RWPE1 (cell line): ENCODE results near the gene HDAC4.

Experiments
- CTCF ChIA-PET: fragments of 350-600 bp; sonication (Branson Sonifier 250); formaldehyde crosslinking; extraction: SDS; loops from one replicate; lab custom pipeline; 2021; lab: Yijun Ruan, JAX
- POLR2A ChIA-PET: fragments of 400-600 bp; formaldehyde crosslinking; extraction: SDS; loops from one replicate; lab custom pipeline; 2020; ENCODE audit warnings: antibody characterized with exemption; ENCODE audit not compliant: low non-redundant PET; lab: Yijun Ruan, JAX
- DNase-seq: peaks from one replicate; pipeline ENCODE4 v3.0.0; 2012; ENCODE audit warnings: low spot score
- H3K27ac ChIP-seq: fragments of 450-650 bp; 2 replicates; pipeline ENCODE4 v1.5.1; 2017
- TF ChIP-seq, protein P1 (sequence below): fragments of 450-650 bp; conservative IDR thresholded peaks from 2 replicates; pipeline ENCODE4 v1.5.1; 2017; ENCODE audit warnings: low read depth, mild to moderate bottlenecking

HDAC4 gene

DNA sequence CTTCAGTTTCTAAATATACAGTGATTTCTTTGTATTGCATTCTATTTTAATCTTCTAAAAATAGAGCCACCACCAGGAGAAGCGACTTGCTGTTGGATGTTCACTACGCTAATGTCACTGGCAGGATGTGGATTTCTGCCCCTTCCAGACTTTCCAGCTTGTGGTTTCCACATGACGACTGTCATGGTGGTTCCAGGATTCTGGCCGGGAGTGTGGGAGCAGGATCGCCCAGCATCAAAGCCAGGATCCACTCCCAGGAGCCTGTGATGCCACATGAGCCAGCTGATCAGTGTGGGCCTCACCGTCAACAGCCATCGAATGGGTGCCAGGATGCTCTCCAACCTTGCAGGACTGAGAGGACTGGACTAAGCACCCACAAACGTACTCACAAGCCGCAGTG is 148.8 kb downstream of the HDAC4 start:
- POLR2A ChIA-PET = no interaction called here
- CTCF ChIA-PET = interaction anchor here (0.9 kb wide), 1 partner anchor 84 kb away, joined by 5 read pairs; no protein-coding TSS in a partner anchor
- TF ChIP-seq, protein P1, sequence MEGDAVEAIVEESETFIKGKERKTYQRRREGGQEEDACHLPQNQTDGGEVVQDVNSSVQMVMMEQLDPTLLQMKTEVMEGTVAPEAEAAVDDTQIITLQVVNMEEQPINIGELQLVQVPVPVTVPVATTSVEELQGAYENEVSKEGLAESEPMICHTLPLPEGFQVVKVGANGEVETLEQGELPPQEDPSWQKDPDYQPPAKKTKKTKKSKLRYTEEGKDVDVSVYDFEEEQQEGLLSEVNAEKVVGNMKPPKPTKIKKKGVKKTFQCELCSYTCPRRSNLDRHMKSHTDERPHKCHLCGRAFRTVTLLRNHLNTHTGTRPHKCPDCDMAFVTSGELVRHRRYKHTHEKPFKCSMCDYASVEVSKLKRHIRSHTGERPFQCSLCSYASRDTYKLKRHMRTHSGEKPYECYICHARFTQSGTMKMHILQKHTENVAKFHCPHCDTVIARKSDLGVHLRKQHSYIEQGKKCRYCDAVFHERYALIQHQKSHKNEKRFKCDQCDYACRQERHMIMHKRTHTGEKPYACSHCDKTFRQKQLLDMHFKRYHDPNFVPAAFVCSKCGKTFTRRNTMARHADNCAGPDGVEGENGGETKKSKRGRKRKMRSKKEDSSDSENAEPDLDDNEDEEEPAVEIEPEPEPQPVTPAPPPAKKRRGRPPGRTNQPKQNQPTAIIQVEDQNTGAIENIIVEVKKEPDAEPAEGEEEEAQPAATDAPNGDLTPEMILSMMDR = no peak
- no peak for DNase-seq
- no peak overlapping the region for H3K27ac ChIP-seq

DNA sequence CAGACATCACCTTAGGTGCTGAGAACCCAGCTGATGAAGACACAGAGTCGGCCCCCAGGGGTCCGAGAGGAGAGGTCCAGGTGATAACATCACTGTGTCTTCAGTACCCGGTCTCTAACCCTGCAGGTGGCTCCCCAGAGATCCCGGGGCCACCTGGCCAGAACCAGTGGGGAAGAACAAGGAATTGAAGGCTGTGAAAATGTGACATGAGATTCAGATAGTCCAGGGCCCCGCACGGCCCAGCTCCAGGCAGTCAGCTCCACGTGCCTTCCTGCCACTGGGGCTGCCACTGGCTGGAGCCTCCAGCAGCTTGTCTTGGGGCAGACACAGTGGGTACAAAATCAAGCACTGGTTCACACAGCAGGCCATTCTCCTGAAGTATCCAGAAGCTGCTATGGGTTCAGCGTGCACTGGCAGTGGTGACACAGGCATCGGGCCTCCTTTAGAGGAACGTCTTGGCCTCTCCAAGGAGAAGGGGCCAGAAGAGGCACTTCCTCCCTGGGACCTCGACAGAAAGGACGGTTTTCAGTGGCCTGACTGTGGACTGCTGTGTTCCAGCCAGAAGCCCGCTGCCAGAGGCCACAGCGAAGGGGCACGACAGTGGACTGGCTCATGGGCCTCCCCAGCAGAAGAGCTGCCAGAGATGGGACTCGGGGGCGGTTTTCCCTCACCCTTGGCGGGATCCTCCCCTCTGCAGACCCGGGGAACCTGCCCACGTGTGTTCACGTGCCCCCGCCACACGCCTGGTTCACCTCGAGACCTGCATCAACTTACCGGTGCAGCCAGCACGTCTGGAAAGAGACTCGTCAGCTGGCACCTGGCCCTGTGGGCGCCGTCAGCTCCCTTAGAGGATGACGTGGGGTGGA is 150.4 kb downstream of the HDAC4 start:
- ChIA-PET CTCF (no interaction called here), POLR2A (no interaction called here)
- TF ChIP-seq, protein P1 = no peak
- DNase-seq = no peak
- H3K27ac ChIP-seq = no peak overlapping the region

DNA sequence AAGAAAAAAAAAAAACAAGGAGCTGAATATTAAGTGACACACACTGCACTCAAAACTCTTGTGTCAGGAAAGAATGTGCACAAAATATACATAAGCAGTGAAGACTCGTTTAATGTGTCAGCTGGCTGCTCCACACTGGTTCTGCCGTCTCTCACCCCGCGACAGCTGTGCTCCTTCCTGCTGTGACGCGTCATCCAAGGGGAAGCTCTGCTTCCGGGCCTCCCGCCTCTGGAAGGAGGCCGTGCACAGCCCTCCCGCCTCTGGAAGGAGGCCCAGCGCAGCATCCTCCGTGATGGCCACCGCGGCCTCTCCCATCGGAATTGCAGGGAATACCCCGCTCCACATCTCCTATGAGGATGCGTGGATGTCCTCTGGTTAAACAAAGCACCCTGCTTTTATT is 151.0 kb downstream of the HDAC4 start:
- TF ChIP-seq, protein P1 = no peak
- POLR2A ChIA-PET = no interaction called here
- CTCF ChIA-PET = interaction anchor here (0.6 kb wide), 2 partner anchors 62 to 72 kb away, joined by 3 to 4 read pairs; no protein-coding TSS in a partner anchor
- H3K27ac ChIP-seq = no peak overlapping the region
- no peak for DNase-seq

DNA sequence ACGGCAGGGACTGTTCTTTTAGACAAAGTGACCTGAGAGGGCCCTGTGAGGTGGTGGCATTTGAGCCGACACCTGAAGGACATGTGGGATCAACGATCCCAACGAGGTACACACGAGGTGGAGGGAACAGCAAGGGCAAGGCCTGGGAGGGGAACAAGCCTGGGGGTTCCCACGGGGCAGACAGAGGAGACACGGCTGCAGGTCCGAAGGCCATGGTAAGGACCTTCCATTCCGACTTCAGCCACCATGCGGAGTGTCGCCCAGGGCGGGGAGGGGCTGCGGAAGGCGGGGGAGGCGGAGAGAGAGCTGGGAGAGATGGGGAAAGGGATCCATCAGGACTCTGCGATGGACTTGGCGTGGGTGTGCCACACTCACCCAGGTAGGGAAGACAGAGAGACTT is 151.8 kb downstream of the HDAC4 start:
- POLR2A ChIA-PET = no interaction called here
- DNase-seq = no peak
- CTCF ChIA-PET = interaction anchor here (0.6 kb wide), 1 partner anchor 62 kb away, joined by 3 read pairs; no protein-coding TSS in a partner anchor
- no peak overlapping the region for H3K27ac ChIP-seq
- TF ChIP-seq, protein P1 = no peak

DNA sequence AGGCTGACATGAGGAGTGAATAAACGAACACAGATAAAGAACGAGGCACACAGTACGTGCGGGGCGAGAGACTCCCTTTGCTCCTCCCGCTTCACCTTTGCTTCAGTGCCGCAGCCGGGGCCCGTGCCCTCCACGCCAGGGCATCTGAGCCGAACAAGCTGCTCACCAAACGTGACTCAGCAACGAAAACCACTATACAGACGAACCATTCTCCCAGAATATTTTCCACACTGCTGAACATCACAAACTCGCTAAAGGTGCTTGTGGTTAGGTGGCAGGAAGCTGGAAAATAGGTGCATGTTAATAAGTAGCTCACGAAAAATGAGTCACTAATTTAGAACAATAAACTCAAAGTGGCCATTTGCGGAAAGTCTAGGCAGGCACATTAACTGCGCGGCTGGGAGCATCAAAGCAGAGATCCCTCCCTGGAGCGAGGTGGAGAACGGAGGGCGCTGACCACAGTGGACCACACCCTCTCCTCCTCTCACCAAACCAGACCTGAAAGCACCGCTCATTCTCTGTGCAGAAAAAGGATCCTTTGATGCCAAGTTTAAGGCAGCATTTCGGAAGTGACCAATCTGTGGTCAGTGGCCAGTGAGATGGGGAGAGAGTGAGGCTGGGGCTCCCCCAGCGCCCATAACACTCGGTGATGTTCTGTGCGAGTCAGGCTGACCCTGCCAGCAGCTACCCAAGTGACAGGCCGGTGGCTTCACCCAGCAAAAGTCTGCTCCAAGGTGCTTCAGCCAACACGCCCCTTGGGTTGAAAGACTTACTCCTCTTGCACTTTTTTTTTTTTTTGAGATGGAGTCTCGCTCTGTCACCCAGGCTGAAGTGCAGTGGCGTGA is 153.2 kb downstream of the HDAC4 start:
- POLR2A ChIA-PET = interaction anchor here (0.6 kb wide), 1 partner anchor 141 kb away, joined by 4 read pairs; no protein-coding TSS in a partner anchor
- no peak for DNase-seq
- CTCF ChIA-PET = no interaction called here
- no peak overlapping the region for H3K27ac ChIP-seq
- TF ChIP-seq, protein P1 = no peak

DNA sequence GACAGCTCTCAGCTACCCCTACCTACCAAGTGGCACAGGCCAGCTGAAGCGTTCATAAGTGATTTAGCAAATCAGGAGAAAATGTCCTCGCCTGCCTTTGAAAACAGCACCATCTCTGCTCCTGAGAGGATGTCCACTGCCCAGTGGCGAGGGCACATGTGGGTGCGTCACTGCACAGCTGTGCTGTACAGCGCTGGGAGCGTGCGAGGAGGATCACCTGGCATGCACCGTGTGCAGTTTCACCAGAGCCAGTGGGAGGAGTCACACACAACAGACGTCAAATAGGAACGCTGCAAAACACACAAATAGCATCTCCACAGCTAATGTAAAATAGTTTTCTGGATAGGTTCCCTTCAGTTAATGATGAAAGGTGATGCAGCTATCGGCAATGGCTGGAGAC is 154.1 kb downstream of the HDAC4 start:
- H3K27ac ChIP-seq = peak overlapping the region; percentile 57
- CTCF ChIA-PET = no interaction called here
- POLR2A ChIA-PET = no interaction called here
- peak; percentile 68 for DNase-seq
- TF ChIP-seq, protein P1 = no peak
